Measurements from ENCODE around the gene MEGF10.

Gene MEGF10

DNA sequence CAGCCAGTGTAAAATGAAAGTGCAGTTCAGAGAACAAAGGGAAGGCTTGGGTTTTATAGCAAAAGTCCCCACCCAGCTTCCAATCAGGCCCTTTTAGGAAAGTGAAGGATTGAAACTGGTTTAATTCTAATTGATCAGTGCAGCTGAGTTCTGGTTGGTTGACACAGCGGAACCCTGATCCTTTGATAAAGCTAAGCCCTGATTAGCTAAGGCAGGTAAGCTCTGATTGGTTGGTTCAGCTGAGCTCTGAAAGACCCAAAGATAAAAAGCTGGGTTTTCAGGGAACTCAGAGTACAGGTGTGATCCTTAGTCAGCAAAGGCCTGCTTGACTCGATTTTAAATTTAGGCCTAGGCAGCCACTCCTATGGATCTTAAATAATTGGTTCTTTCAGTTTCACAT lies 156.0 kb downstream of the MEGF10 start:
- no peak for FAIRE-seq

DNA sequence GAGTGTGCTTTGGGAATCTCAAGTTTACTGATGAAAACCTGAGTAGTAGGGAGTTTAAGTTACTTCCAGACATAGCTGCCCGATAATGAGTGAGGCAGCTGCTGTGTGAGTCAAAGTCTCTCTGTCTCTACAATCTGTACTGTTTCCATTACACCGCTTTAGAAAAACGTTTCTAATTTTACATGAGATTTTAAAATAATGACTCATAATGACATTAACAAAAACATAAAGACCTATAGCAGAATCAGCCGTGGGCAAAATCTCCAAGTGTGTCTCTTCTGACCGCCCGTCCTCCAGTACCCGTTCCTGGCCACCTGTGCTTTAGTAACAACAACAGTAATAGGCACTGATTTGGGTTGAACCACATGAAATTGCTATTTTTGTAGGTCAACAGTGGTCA lies 157.2 kb downstream of the MEGF10 start:
- no peak for FAIRE-seq

DNA sequence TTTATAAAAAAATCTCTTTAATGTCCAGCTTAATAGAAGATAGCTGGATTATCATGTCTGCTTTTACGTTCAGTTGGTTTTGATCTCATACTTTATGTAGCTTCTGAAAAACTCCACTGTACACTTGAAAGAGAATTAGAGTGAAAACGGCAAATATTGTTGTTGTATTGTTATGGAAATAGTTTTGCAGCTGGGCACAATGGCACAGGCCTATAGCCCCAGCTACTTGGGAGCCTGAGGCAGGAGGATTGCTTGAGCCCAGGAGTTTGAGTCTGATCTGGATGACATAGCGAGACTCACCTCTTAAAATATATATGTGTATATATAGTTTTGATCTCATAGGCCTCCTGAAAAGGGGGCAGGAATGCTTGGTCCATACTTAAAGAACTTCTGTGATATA lies 159.4 kb downstream of the MEGF10 start:
- no peak for FAIRE-seq

DNA sequence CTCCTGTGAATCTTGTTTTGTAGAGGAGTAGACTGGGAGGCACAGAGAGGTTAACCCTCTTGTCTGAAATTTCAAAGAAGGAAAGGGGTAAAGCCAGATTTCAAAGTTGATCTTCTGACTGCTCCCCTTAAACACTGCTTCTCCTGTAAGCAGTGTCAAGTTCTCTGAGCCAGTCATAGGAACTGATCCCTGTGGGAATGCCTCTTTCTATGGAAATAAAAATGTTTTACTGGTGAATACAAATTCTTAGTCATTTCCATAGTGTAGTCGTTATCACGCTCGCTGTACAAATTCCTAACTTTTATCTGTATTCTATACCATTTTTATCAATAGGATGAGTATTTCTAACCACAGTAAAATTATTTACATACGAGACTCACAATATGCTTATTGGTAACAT lies 160.5 kb downstream of the MEGF10 start:
- FAIRE-seq = no peak

DNA sequence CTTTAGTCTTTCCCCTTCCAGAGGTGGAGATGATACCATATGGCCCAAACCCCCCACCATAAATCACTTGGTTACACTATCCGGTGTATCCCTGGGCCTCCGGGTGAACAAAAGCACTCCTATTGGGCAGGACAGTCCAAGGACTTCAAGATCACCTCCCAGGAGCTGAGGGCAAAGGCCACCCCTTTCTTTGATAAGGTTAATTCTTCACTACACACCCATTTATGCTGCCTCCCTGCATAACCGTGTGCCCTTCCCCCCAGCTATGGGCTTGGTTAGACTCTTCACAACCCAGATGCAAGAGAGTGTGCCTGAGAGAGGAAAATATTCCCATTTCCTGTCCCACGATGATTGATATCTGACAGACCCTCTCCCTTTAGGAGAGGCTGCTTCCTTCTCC lies 162.0 kb downstream of the MEGF10 start:
- FAIRE-seq = no peak

DNA sequence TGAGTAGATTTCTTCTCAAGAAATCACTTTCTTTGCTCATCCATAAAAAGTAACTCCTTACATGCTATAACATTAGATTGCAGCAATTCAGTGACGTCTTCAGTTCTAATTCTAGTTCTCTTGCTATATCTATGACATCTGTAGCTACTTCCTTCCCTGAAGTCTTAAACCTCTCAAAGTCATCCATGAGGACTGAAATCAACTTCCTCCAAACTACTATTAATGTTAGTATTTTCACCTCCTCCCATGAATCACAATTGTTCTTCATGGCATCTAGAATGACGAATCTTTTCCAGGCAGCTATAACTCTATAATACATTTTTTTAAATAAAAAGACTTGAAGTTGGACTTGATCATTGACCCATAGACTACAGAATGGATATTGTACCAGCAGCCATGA lies 180.6 kb downstream of the MEGF10 start:
- FAIRE-seq = no peak

DNA sequence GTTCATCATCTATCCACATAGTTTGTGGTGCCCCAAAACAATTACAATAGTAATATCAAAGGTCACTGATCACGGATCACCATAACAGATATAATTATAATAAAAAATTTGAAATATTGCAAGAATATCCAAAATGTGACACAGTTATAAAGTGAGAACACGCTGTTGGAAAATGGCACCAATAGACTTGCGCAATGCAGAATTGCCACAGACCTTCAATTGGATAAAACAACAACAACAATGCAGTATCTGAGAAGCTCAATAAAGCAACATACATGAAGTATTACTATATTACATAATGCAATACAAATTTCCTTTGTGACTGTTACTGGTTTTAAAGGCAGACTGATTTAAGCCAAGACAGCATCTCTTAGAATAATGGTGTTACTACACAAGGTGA lies 182.1 kb downstream of the MEGF10 start:
- FAIRE-seq = no peak

DNA sequence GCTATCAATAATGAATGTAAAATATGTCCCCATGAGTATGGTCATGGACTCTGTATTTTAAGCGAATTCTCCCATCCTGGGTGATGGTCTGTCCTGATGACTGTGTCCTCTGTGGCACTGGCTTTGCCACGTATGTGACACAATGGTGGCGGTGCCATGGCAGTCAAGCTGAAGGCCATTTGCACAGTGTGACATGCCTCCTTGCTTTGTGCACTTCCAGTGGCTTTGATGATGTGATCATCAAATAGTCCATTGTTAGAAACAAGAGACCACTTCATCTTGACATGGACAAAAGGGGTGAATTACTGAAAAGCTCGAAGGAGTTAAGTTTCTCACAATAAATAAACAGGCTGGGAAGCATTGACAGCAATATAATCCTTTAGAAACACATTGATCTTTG lies 195.9 kb downstream of the MEGF10 start:
- no peak for FAIRE-seq

DNA sequence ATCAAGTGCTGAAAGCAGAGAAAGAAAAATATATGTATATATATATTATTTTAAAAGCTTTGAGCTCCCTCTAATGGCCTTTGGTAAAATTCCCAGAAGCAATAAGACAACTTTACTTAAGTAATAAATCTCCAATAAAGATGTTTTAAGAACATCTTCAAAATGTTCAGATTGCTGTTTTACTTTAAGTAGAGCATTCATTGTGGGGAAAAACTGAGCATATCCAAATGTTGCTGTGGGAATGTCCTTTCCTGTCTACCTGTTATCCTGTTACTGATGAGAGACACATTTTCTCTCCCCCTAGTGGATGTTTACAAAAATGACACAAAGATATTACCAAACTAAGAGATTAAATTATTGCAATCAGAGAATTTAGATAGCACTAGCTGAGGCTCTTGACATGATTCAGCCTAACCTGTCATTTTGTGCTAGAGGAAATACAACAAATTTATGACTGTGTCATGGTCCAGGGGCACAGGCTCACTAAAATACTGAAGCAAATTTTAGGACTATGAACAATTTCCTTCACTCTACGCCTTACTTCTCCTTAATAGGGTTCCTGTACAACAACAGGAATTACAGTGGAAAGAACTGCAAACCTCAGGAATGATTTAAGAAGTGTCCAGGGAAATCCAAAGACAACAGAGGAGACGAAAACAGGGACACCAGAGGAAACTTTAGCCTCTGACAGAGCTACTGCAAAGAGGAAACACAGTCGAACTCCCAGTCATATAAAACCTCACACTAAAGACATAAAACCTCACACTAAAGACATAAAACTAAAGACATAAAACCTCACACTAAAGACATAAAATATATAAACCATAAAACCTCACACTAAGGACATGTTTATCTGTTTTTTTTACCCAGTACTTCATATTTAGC lies 202.5 kb downstream of the MEGF10 start:
- peak; percentile 95 for FAIRE-seq

DNA sequence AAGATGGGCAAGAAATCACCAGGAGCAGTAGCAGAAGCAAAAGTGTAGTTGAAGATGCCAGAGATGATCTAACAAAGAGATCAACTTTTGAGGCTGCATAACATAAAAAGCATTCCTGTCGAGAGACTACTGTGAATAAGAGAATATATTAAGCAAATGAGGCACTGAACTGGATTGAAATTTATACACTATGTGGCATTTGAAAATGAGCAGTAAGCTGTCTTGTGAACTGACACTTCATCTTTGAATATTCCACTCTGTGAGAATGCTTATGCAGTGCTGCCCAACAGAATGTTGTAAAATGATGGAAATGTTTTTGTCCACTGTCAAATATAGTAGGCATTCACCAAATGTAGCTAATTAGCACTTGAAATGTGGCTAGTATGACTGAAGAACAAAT lies 208.0 kb downstream of the MEGF10 start:
- no peak for FAIRE-seq

DNA sequence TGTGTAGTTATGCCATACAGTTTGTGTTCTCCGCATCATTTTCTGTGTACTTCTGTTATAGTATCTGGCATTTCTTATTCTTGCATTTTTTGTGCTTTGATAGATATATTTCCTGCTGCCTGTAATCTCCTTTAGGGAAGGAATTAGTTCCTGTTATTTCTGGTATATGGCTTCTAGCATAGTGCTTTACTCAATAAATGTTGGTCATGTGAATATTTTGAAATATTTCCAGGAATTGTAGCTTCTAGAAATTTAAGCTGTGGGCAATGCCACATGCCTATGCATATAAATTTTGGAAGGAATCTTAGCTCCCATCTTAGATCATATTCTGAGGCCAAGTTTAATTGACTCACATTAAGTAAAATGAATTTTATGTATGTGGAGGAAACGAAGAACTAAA lies 215.3 kb downstream of the MEGF10 start:
- no peak for FAIRE-seq

DNA sequence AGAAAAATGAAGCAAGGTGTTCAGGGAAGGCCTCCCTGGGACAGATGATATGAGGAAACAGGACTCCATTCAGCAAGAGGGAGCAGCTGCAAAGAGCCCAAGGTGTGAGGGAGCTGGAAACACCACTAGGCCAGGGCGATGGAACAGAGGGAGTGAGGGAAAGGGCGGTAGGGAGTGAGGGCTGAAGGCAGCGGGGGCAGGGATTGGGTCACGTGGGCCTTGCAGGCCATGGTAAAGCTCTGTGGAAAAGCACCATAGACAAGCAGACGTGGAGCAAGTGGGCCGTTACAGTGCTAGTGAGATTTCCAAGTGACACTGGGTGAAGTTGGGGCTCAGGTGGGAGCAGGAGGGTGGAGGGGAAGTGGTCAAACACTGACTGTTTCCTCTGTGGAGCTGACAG lies 216.0 kb downstream of the MEGF10 start:
- no peak for FAIRE-seq

DNA sequence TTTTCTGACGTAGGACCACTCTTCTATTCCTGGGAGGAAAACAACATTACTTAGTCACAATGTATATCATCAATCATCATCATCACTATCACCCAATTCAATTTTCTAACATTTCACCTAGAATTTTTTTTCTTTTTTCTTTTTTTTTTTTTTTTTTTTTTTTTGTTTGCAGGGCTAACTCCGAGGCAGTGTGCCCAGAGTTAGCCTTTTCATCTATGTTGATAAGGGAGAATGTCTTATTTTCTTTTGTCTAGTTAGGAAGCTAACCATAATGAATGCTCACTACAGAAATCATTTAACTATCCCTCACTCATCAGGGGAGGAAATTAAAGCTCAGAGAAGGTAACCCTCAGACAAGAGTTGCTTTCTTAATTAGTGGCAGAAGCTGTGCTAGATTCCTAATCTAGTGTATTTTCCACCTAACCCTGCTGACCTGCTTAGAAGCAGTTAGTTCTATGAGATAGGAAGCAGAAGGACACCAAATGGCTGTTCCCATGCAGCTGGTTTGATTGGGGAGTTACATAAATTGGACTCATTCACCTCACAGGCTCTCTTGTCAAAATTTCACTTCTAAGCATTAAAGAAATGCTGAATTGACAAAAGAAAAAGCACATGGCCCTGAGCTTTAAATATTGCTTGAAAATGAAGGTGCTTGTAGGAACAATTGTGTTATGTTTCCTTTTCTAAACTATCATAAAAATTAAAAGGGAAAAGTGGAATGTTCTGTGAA lies 218.2 kb downstream of the MEGF10 start:
- no peak for FAIRE-seq
